G401 (cell line): Measurements from ENCODE around the gene KYAT1. TPM values are rescaled to one million over a fixed set of nuclear protein-coding genes. Genes with fewer than 3 reads are reported as not detected.
"Not testable (repeated sequence)": the region's sequence is repeated elsewhere in the genome, so short reads cannot be mapped to it uniquely, and the experiment has no call there.

ENCODE experiments used
- DNase-seq: peaks from one replicate; pipeline ENCODE4 v3.0.0-alpha.2; 2015; ENCODE audit warnings: low spot score
- in situ Hi-C: cut with HindIII; loops from 2 replicates; pipeline ENCODE4 v1.10.0; 2016; ENCODE audit warnings: low sequenced_read_pairs, mixed read lengths
- total RNA-seq: library from RNA; depleted of rRNA; stranded (reverse); fragments of >200 nt; shearing (Covaris generic); gene quantifications from 2 replicates; pipeline ENCODE4 v1.2.3, GENCODE V29; 2014; rRNA removed

The KYAT1 gene
- total RNA-seq, 1 experiment from 2014 or later = 10.5 TPM

DNA sequence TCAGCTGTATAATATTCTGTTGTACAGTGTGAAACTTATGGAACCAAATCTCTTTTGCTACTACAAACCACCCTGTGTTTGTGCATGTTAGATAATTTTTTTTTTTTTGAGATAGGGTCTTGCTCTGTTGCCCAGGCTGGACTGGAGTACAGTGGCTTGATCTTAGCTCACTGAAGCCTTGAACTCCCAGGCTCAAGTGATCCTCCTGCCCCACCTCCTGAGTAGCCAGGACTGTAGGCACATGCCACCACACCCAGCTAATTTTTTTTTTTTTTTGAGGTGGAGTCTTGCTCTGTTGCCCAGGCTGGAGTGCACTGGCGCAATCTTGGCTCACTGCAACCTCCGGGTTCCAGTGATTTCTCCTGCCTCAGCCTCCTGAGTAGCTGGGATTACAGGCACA, 86.8 kb downstream of the KYAT1 start:
- DNase-seq, in situ Hi-C loops: not testable (repeated sequence)

DNA sequence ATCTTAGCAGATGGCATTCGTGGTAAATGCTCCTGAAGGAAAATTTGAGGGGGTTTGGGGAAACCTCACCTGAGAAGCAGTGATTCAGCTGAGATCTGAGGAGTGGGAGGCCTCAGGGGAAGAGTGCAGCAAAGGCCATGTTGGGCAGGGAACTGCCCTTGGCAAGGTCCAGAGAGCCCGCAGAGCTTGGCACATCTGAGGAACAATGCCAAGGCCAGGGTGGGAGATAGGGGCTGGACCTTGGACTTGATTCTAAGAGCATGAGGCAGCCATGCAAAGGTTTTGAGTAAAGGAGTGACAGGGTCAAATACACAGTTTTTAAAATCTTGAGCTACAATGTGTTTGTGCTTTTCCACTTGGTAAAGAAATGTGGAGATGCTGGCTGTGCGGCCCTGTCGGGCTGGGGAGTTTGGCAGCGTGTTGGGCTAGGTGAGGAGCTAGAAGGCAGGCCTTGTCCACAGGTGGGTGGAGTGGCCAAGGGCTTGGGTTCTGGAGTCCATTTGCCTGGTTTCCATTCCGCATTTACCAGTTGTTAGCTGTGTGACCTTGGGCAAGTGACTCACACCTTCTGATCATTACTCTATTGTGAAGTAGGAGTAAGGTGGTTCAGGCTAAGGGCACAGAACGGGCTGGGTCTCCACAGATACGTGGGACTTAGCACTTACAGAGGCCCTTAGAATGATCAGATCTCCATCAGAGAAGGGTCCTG, 88.6 kb downstream of the KYAT1 start:
- no peak for DNase-seq
- in situ Hi-C loops = no loop called here

DNA sequence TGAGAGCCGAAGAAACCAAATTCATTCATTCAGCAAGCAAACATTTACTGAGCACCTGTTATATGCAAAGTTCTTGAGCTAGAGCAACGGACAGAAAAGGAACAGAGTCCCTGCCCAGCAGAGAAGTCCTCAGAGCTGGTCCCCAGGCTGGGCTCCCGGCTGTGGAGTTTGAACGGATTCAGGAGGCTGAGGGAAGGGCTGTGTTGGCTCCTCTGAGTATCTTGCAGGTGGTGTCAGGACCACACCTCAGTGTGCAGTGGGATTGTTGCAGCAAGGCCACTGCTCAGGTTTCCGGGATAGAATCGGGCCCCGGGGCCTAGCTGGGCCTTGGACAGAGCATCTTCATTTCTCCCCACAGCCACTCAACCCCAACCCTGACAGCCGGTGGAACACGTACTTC, 89.6 kb downstream of the KYAT1 start:
- no peak for DNase-seq
- in situ Hi-C loops = no loop called here

GRCh38 chr9:128790536-128790935, 91.2 kb downstream of the KYAT1 start:
- in situ Hi-C loops = no loop called here
- DNase-seq = no peak

DNA sequence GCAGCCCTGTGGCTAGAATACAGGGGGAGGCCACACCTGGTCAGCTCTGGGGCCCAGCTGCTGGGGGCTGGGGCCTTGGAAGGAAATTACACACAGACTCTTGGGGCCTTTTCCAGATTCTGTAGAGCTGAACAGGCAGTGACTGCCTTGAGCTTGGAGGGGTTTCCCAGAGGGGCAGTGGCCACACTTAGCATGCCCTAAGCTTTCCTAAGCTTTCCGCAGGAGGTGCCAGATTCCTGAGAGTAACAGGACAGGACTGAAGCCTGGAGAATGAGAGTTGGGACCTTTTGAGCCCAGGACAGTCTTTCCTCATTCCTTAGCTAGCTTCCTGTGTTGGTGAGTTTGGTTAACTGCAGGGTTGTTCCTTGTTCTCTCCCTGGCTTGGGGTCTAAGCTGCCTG, 93.3 kb downstream of the KYAT1 start:
- DNase-seq = no peak
- in situ Hi-C loops = no loop called here

DNA sequence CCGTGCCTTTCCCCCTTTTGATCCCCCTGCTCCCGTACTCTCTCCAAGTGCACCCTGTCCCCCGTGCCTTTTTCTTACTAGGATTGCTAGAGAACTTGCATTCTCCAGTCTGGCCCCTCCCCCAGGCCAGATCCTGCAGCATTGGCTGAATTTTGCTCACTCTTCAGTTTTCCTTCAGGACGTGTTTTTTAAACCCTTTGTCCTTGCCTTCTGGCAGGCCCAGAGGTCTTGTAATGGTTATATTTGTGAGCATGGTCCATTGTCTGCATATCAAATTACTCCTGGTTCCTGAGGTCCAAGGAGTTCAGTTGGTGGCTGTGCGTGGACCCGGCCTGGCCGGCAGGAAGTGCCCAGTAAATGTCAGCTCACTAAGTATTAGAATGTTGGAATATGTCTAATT, 94.1 kb downstream of the KYAT1 start:
- in situ Hi-C loops = no loop called here

GRCh38 chr9:128786681-128787601, 94.8 kb downstream of the KYAT1 start, which contains the start of gene TBC1D13:
TBC1D13 (plus strand) TSS chr9:128787253; CDS start chr9:128787354, 101 bp downstream.
- in situ Hi-C loops = no loop called here
- DNase-seq = peak; percentile 88

More for the DNA sequence above, 94.1 kb downstream of the KYAT1 start:
- peak; percentile 20 for DNase-seq

GRCh38 chr9:128785427-128785826, 96.3 kb downstream of the KYAT1 start:
- DNase-seq = no peak
- in situ Hi-C loops = no loop called here

Other genes with a start within 250 kb of the KYAT1 start
- 164 and 173 TPM in 2 replicates for gene DYNC2I2, start 225.1 kb downstream of the KYAT1 start, total RNA-seq
- 794 and 1,249 TPM in 2 replicates for gene SET, start 192.7 kb downstream of the KYAT1 start, total RNA-seq
- 34.8 and 36.7 TPM in 2 replicates for gene PKN3, start 179.4 kb downstream of the KYAT1 start, total RNA-seq
- 36.4 and 40.2 TPM in 2 replicates for gene ZDHHC12, start 157.8 kb downstream of the KYAT1 start, total RNA-seq
- 15.1 and 23.0 TPM in 2 replicates for gene ZER1, start 110.0 kb downstream of the KYAT1 start, total RNA-seq
- 2.5 and 4.8 TPM in 2 replicates for gene TBC1D13, start 94.7 kb downstream of the KYAT1 start, total RNA-seq
- gene ENDOG, start 63.5 kb downstream of the KYAT1 start, total RNA-seq = 31.6 and 67.6 TPM in 2 replicates
- 31.3 and 40.1 TPM in 2 replicates for gene SPOUT1, start 52.2 kb downstream of the KYAT1 start, total RNA-seq
- 19.6 and 38.7 TPM in 2 replicates for gene LRRC8A, start 183 bp upstream of the KYAT1 start, total RNA-seq
- gene PHYHD1, start 39.0 kb upstream of the KYAT1 start, total RNA-seq = 13.8 and 17.6 TPM in 2 replicates
- 33.7 and 38.6 TPM in 2 replicates for gene DOLK, start 65.7 kb upstream of the KYAT1 start, total RNA-seq
- gene NUP188, start 65.7 kb upstream of the KYAT1 start, total RNA-seq = 33.2 and 68.6 TPM in 2 replicates
- 43.6 and 54.3 TPM in 2 replicates for gene SH3GLB2, start 146.4 kb upstream of the KYAT1 start, total RNA-seq
- 7.8 and 20.5 TPM in 2 replicates for gene MIGA2, start 154.7 kb upstream of the KYAT1 start, total RNA-seq
- 24.4 and 29.1 TPM in 2 replicates for gene DOLPP1, start 199.2 kb upstream of the KYAT1 start, total RNA-seq
- 21.5 and 22.7 TPM in 2 replicates for gene CRAT, start 228.8 kb upstream of the KYAT1 start, total RNA-seq
- 215 and 261 TPM in 2 replicates for gene PTPA, start 229.5 kb upstream of the KYAT1 start, total RNA-seq